Fibroblast of villous mesenchyme (primary cell): ENCODE measurements around the gene FAM204A. TPM values are rescaled to one million over a fixed set of nuclear protein-coding genes. Genes with fewer than 3 reads are reported as not detected.

Experiments used
- DNase-seq: peaks from one replicate; pipeline ENCODE4 v3.0.0-alpha.2; 2010; ENCODE audit warnings: low read depth
- H3K4me3 ChIP-seq: 2 replicates; pipeline ENCODE4 v1.5.1; 2011; ENCODE audit warnings: low read depth, mild to moderate bottlenecking, low read length
- total RNA-seq: library from RNA; depleted of rRNA; stranded (reverse); fragments of >200 nt; gene quantifications from 2 replicates; pipeline ENCODE4 v1.2.3, GENCODE V29; 2012
- TF ChIP-seq, protein P1 (sequence below): IDR thresholded peaks from 2 replicates; pipeline ENCODE4 v1.5.1; 2012; ENCODE audit warnings: low read depth, mild to moderate bottlenecking, low read length; ENCODE audit not compliant: insufficient read depth

FAM204A gene
- total RNA-seq, 1 donor = 48.8 TPM

GRCh38 chr10:118307220-118307619, 34.9 kb downstream of the FAM204A start:
- DNase-seq = no peak
- TF ChIP-seq, protein P1, sequence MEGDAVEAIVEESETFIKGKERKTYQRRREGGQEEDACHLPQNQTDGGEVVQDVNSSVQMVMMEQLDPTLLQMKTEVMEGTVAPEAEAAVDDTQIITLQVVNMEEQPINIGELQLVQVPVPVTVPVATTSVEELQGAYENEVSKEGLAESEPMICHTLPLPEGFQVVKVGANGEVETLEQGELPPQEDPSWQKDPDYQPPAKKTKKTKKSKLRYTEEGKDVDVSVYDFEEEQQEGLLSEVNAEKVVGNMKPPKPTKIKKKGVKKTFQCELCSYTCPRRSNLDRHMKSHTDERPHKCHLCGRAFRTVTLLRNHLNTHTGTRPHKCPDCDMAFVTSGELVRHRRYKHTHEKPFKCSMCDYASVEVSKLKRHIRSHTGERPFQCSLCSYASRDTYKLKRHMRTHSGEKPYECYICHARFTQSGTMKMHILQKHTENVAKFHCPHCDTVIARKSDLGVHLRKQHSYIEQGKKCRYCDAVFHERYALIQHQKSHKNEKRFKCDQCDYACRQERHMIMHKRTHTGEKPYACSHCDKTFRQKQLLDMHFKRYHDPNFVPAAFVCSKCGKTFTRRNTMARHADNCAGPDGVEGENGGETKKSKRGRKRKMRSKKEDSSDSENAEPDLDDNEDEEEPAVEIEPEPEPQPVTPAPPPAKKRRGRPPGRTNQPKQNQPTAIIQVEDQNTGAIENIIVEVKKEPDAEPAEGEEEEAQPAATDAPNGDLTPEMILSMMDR = no peak

DNA sequence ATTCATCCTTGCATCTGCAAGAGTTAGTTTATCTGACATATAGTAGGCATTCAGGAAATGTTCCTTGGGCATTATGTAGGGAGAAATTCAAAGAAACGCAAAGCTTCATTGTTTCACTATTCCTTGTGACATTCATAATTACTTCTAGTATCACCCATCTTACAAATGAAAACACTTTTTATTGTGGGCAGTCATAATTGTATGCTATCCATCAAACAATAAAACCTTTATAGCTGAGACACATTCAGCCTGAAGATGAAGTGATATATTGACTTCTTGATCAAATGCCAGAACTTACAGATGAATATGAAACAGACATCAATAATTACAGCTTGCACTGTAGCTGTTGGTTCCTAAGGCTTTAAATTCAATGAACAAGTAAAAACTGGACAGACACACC, 36.4 kb downstream of the FAM204A start:
- TF ChIP-seq, protein P1 = no peak
- no peak overlapping the region for H3K4me3 ChIP-seq
- no peak for DNase-seq

More at GRCh38 chr10:118307220-118307619, 34.9 kb downstream of the FAM204A start:
- no peak overlapping the region for H3K4me3 ChIP-seq

- TF ChIP-seq, protein P1 = no peak
- no peak overlapping the region for H3K4me3 ChIP-seq
- DNase-seq = no peak
Measured at GRCh38 chr10:118304521-118304920, 37.6 kb downstream of the FAM204A start.

DNA sequence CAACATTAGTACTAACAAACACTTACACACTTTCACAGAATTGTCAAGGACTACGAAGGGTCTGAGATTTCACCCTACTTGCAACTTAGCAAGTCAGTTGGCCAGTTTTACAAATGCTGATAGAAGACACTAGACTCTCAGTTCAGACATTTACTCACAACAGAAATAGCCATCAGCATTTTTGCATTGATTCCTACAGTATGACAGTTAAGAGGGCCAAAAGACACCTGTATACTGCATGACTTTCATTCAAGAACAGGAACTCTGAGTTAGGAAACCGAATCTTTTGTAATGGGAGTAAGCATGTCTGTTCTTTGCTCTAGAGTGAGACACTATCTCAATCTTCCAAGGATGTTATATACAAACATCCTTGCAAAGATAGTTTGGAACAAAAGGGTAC, 40.9 kb downstream of the FAM204A start:
- H3K4me3 ChIP-seq = no peak overlapping the region
- TF ChIP-seq, protein P1 = no peak
- DNase-seq = no peak

- TF ChIP-seq, protein P1 = no peak
- no peak for DNase-seq
- no peak overlapping the region for H3K4me3 ChIP-seq
Measured at GRCh38 chr10:118300320-118300719, 41.8 kb downstream of the FAM204A start.

- no peak for DNase-seq
- TF ChIP-seq, protein P1 = no peak
- no peak overlapping the region for H3K4me3 ChIP-seq
Measured at GRCh38 chr10:118298787-118299186, 43.3 kb downstream of the FAM204A start.

DNA sequence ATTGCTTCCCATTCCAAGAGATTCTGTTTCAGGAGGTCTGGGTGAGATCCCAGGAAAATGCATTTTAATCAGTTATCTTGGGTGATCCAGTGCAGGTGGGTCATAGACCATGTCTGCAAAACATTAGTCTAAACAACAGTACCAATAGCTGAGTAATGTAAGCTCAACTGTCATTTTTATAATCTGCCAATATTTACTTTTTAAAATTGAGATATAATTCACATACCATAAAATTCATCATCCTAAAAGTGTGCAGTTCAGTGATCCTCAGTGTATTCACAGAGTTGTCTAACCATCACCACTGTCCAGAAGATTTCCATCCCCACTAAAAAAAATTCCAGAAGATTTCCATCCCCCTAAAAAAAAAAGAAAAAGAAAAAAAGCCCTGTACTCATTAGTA, 51.0 kb downstream of the FAM204A start:
- TF ChIP-seq, protein P1 = no peak

More for the DNA sequence above, 51.0 kb downstream of the FAM204A start:
- H3K4me3 ChIP-seq = no peak overlapping the region
- no peak for DNase-seq
